DND-41 (cell line): ENCODE measurements around the gene STX2.

Source experiments
- CTCF ChIP-seq: IDR thresholded peaks from 2 replicates; pipeline ENCODE4 v1.5.1; 2012; ENCODE audit warnings: borderline replicate concordance, low read length, moderate library complexity, mild to moderate bottlenecking; ENCODE audit not compliant: poor library complexity, severe bottlenecking; ENCODE audit errors: extremely low read depth
- EZH2 ChIP-seq: IDR thresholded peaks from 3 replicates; pipeline ENCODE4 v1.6.1; 2012; ENCODE audit warnings: borderline replicate concordance, low read depth, mild to moderate bottlenecking, moderate library complexity, low read length, inconsistent platforms; ENCODE audit not compliant: severe bottlenecking

GRCh38 chr12:130858084-130858483, 19.0 kb upstream of the STX2 start:
- TF ChIP-seq CTCF, result no peak
- no peak for TF ChIP-seq EZH2
